ENCODE data around the gene IGSF9B. TPM values are rescaled to one million over a fixed set of nuclear protein-coding genes. Genes with fewer than 3 reads are reported as not detected.

Gene IGSF9B
- total RNA-seq, 2 experiments from 2014 or later = 24.6 to 30.3 TPM

GRCh38 chr11:133934096-133934495 lies 22.7 kb downstream of the IGSF9B start:
- POLR2A ChIA-PET = interaction anchor here (1.4 kb wide), 1 partner anchor 10 kb away, joined by 5 read pairs; no protein-coding TSS in a partner anchor
- peaks cover 36% of the 10 kb centered on the region for H3K36me3 Mint-ChIP-seq
- intact Hi-C loops (cut with micrococcal nuclease) = no loop called here
- CTCF ChIA-PET = interaction anchor here (1.2 kb wide), 1 partner anchor 11 kb away, joined by 4 read pairs; no protein-coding TSS in a partner anchor
- no peak for DNase-seq
- no peaks in the 10 kb centered on the region for H3K27me3 Mint-ChIP-seq
- no peak overlapping the region for H3K27ac Mint-ChIP-seq
- H3K4me1 Mint-ChIP-seq (ENCODE audit: low read depth) = peaks cover 17% of the 10 kb centered on the region
- no peaks in the 10 kb centered on the region for H3K9me3 Mint-ChIP-seq
- no peak overlapping the region for H3K4me3 Mint-ChIP-seq

- peaks cover 36% of the 10 kb centered on the region for H3K4me1 Mint-ChIP-seq (ENCODE audit: low read depth)
- no peak overlapping the region for H3K4me3 Mint-ChIP-seq
- H3K36me3 Mint-ChIP-seq = peaks cover 30% of the 10 kb centered on the region
- H3K27ac Mint-ChIP-seq = no peak overlapping the region
- no peak for DNase-seq
- CTCF ChIA-PET = no interaction called here
- intact Hi-C loops (cut with micrococcal nuclease) = no loop called here
- H3K27me3 Mint-ChIP-seq = no peaks in the 10 kb centered on the region
- POLR2A ChIA-PET = no interaction called here
- no peaks in the 10 kb centered on the region for H3K9me3 Mint-ChIP-seq
These were observed 25.2 kb downstream of the IGSF9B start for GRCh38 chr11:133931449-133932060.

- Mint-ChIP-seq H3K4me1 (ENCODE audit: low read depth) (peaks cover 36% of the 10 kb centered on the region), H3K9me3 (no peaks in the 10 kb centered on the region), H3K27me3 (no peaks in the 10 kb centered on the region), H3K4me3 (no peak overlapping the region), H3K27ac (no peak overlapping the region), H3K36me3 (peaks cover 33% of the 10 kb centered on the region)
- DNase-seq = no peak
- CTCF ChIA-PET = no interaction called here
- POLR2A ChIA-PET = no interaction called here
- intact Hi-C loops (cut with micrococcal nuclease) = no loop called here
These were observed 25.9 kb downstream of the IGSF9B start for GRCh38 chr11:133930767-133931448.

GRCh38 chr11:133930053-133930766 lies 26.6 kb downstream of the IGSF9B start:
- H3K27ac Mint-ChIP-seq = peak overlapping the region; percentile 77
- no peaks in the 10 kb centered on the region for H3K9me3 Mint-ChIP-seq
- intact Hi-C loops (cut with micrococcal nuclease) = no loop called here
- no peak overlapping the region for H3K4me3 Mint-ChIP-seq
- no peak for DNase-seq
- peaks cover 32% of the 10 kb centered on the region for H3K36me3 Mint-ChIP-seq
- ChIA-PET POLR2A (no interaction called here), CTCF (no interaction called here)
- no peaks in the 10 kb centered on the region for H3K27me3 Mint-ChIP-seq
- peaks cover 36% of the 10 kb centered on the region for H3K4me1 Mint-ChIP-seq (ENCODE audit: low read depth)

GRCh38 chr11:133929401-133930052 lies 27.2 kb downstream of the IGSF9B start:
- Mint-ChIP-seq H3K27ac (peak overlapping the region; percentile 77), H3K9me3 (no peaks in the 10 kb centered on the region), H3K27me3 (no peaks in the 10 kb centered on the region), H3K4me3 (no peak overlapping the region), H3K4me1 (ENCODE audit: low read depth) (peaks cover 31% of the 10 kb centered on the region), H3K36me3 (peaks cover 26% of the 10 kb centered on the region)
- CTCF ChIA-PET = no interaction called here
- POLR2A ChIA-PET = no interaction called here
- peak; percentile 41 for DNase-seq
- intact Hi-C loops (cut with micrococcal nuclease) = no loop called here

GRCh38 chr11:133928628-133929059 lies 28.1 kb downstream of the IGSF9B start:
- peak; percentile 90 for DNase-seq
- Mint-ChIP-seq H3K27me3 (no peaks in the 10 kb centered on the region), H3K36me3 (peaks cover 24% of the 10 kb centered on the region), H3K27ac (peak overlapping the region; percentile 77), H3K9me3 (no peaks in the 10 kb centered on the region), H3K4me1 (ENCODE audit: low read depth) (peaks cover 31% of the 10 kb centered on the region), H3K4me3 (peak overlapping the region; percentile 16)
- CTCF ChIA-PET = interaction anchor here (0.8 to 2.9 kb wide), 26 partner anchors 9 to 348 kb away, joined by 3 to 70 read pairs (median 6); partner anchors contain the start of genes GLB1L3, IGSF9B, JAM3 and VPS26B
- intact Hi-C loops (cut with micrococcal nuclease) = loop anchor here (1.0 kb wide), 8 partner anchors 17 to 347 kb away; partner anchors contain the start of genes ACAD8, THYN1 and VPS26B
- POLR2A ChIA-PET = interaction anchor here (0.6 to 2.5 kb wide), 8 partner anchors 10 to 321 kb away, joined by 3 to 14 read pairs (median 4); partner anchors contain the start of gene IGSF9B

GRCh38 chr11:133927690-133928627 lies 28.8 kb downstream of the IGSF9B start:
- Mint-ChIP-seq H3K27me3 (no peaks in the 10 kb centered on the region), H3K4me1 (ENCODE audit: low read depth) (peaks cover 31% of the 10 kb centered on the region), H3K9me3 (no peaks in the 10 kb centered on the region), H3K4me3 (peak overlapping the region; percentile 49), H3K27ac (peak overlapping the region; percentile 77), H3K36me3 (peaks cover 28% of the 10 kb centered on the region)
- CTCF ChIA-PET = interaction anchor here (0.5 to 2.9 kb wide), 38 partner anchors 9 to 348 kb away, joined by 3 to 70 read pairs (median 5); partner anchors contain the start of genes GLB1L3, IGSF9B, JAM3 and VPS26B
- POLR2A ChIA-PET = interaction anchor here (0.6 to 2.5 kb wide), 10 partner anchors 10 to 321 kb away, joined by 3 to 14 read pairs (median 4); partner anchors contain the start of gene IGSF9B
- DNase-seq = peak; percentile 80
- intact Hi-C loops (cut with micrococcal nuclease) = loop anchor here (1.0 kb wide), 9 partner anchors 17 to 347 kb away; partner anchors contain the start of genes ACAD8, THYN1 and VPS26B

- Mint-ChIP-seq H3K4me1 (ENCODE audit: low read depth) (peaks cover 31% of the 10 kb centered on the region), H3K27ac (no peak overlapping the region), H3K27me3 (no peaks in the 10 kb centered on the region), H3K9me3 (no peaks in the 10 kb centered on the region), H3K4me3 (no peak overlapping the region), H3K36me3 (peaks cover 35% of the 10 kb centered on the region)
- no peak for DNase-seq
- CTCF ChIA-PET = interaction anchor here (0.7 to 2.9 kb wide), 18 partner anchors 20 to 350 kb away, joined by 3 to 70 read pairs (median 10); partner anchors contain the start of genes GLB1L3 and IGSF9B
- POLR2A ChIA-PET = interaction anchor here (1.1 to 2.5 kb wide), 2 partner anchors 21 to 124 kb away, joined by 4 to 14 read pairs; no protein-coding TSS in a partner anchor
- intact Hi-C loops (cut with micrococcal nuclease) = loop anchor here (1.0 kb wide), 1 partner anchor 213 kb away; no protein-coding TSS in a partner anchor
These were observed 30.1 kb downstream of the IGSF9B start for GRCh38 chr11:133926466-133927246.

- Mint-ChIP-seq H3K27ac (no peak overlapping the region), H3K36me3 (peaks cover 43% of the 10 kb centered on the region), H3K9me3 (no peaks in the 10 kb centered on the region), H3K4me1 (ENCODE audit: low read depth) (peaks cover 31% of the 10 kb centered on the region), H3K4me3 (no peak overlapping the region), H3K27me3 (no peaks in the 10 kb centered on the region)
- no peak for DNase-seq
- POLR2A ChIA-PET = interaction anchor here (1.4 kb wide), 1 partner anchor 30 kb away, joined by 3 read pairs; no protein-coding TSS in a partner anchor
- CTCF ChIA-PET = interaction anchor here (1.1 kb wide), 1 partner anchor 19 kb away, joined by 3 read pairs; no protein-coding TSS in a partner anchor
- intact Hi-C loops (cut with micrococcal nuclease) = no loop called here
These were observed 31.0 kb downstream of the IGSF9B start for GRCh38 chr11:133925756-133926155.

- intact Hi-C loops (cut with micrococcal nuclease) = no loop called here
- Mint-ChIP-seq H3K4me3 (no peak overlapping the region), H3K36me3 (peaks cover 38% of the 10 kb centered on the region), H3K27ac (no peak overlapping the region), H3K27me3 (no peaks in the 10 kb centered on the region), H3K9me3 (no peaks in the 10 kb centered on the region), H3K4me1 (ENCODE audit: low read depth) (peaks cover 24% of the 10 kb centered on the region)
- POLR2A ChIA-PET = interaction anchor here (0.6 to 1.4 kb wide), 2 partner anchors 20 to 31 kb away, joined by 3 to 4 read pairs; no protein-coding TSS in a partner anchor
- DNase-seq = no peak
- CTCF ChIA-PET = interaction anchor here (1.1 kb wide), 2 partner anchors 20 to 126 kb away, joined by 3 to 5 read pairs; no protein-coding TSS in a partner anchor
These were observed 32.1 kb downstream of the IGSF9B start for GRCh38 chr11:133924661-133925060.

Measured in activated CD4-positive, alpha-beta memory T cell treated with anti-CD3 and anti-CD28 coated beads for 36 hours (primary cell).